Lung (tissue), 12 donors: Measurements from ENCODE around the gene SLC26A1. TPM values are rescaled to one million over a fixed set of nuclear protein-coding genes. Genes with fewer than 3 reads are reported as not detected.
A peak's percentile ranks its signal among the peaks of the same experiment; 100 is the strongest.

Experiments
- ATAC-seq: fragments of 200-7000 bp; cut with Tn5 transposase; one replicate; pipeline ENCODE4 v1.9.1; 2020; ENCODE audit warnings: moderate number of reproducible peaks; ENCODE audit not compliant: insufficient read depth, low FRiP score
- DNase-seq, 3 donors: peaks; one replicate each; pipeline ENCODE4 v3.0.0-alpha.2; 2013 to 2017
- H3K27ac ChIP-seq, 2 donors: one replicate each; pipeline ENCODE4 v1.5.1; 2013; ENCODE audit warnings: mild to moderate bottlenecking in 2 of 2, moderate library complexity in 2 of 2, control low read depth in 1 of 2, inconsistent platforms in 1 of 2, low read depth in 1 of 2, low read length in 1 of 2
- H3K27me3 ChIP-seq, 3 donors: one replicate each; pipeline ENCODE4 v1.5.1; 2013; ENCODE audit warnings: low read length in 2 of 3; ENCODE audit not compliant: control insufficient read depth in 3 of 3, insufficient read depth in 3 of 3
- H3K36me3 ChIP-seq, 4 donors: one replicate each; pipeline ENCODE4 v1.5.1; 2013; ENCODE audit warnings: low read length in 4 of 4, mild to moderate bottlenecking in 1 of 4, moderate library complexity in 1 of 4; ENCODE audit not compliant: control insufficient read depth in 4 of 4, insufficient read depth in 4 of 4
- H3K4me1 ChIP-seq, 5 donors: one replicate each; pipeline ENCODE4 v1.5.1; 2013; ENCODE audit warnings: low read length in 5 of 5, mild to moderate bottlenecking in 2 of 5, moderate library complexity in 1 of 5; ENCODE audit not compliant: control insufficient read depth in 5 of 5, insufficient read depth in 5 of 5
- H3K4me3 ChIP-seq: one replicate; pipeline ENCODE4 v1.5.1; 2013; ENCODE audit warnings: mild to moderate bottlenecking, control low read depth, moderate library complexity
- H3K9ac ChIP-seq, 2 donors: one replicate each; pipeline ENCODE4 v1.5.1; 2013; ENCODE audit warnings: low read length in 2 of 2, control low read depth in 1 of 2; ENCODE audit not compliant: insufficient read depth in 1 of 2
- H3K9me3 ChIP-seq, 4 donors: one replicate each; pipeline ENCODE4 v1.5.1; 2013; ENCODE audit warnings: low read length in 3 of 4, mild to moderate bottlenecking in 1 of 4, moderate library complexity in 1 of 4; ENCODE audit not compliant: control insufficient read depth in 4 of 4, insufficient read depth in 3 of 4
- CTCF ChIP-seq: IDR thresholded peaks from 2 replicates; pipeline ENCODE4 v1.5.1; 2012; ENCODE audit warnings: mild to moderate bottlenecking; ENCODE audit errors: control extremely low read depth, extremely low read depth
- WGBS, 2 donors: extraction: QIAGEN DNeasy Blood & Tissue Kit; methylation state at CpG; one replicate each; pipeline ENCODE4 v1.1.7; 2013; 5-methylcytosine and 5-hydroxymethylcytosine counted together
- polyA plus RNA-seq, 2 donors: library from polyadenylated mRNA; stranded (reverse); fragments of 200-250 nt; gene quantifications; one replicate each; pipeline ENCODE4 v1.2.1, GENCODE V29; 2013
- total RNA-seq, 2 donors: library from RNA; depleted of rRNA in 1 of 2; stranded (reverse); fragments of >200 nt in 1 of 2; gene quantifications; one replicate each; pipeline ENCODE4 v1.2.1, GENCODE V29; 2014 to 2021
- donor health status: control.
- donor health status: control.
- donor health status: Bipolar disorder and iron deficiency.
- donor health status: healthy.
- donor health status: DM: yes; HTN: yes; CAD: no.

The SLC26A1 gene
- total and polyA plus RNA-seq, 4 donors = 0.20 to 0.83 (median 0.50) TPM

DNA sequence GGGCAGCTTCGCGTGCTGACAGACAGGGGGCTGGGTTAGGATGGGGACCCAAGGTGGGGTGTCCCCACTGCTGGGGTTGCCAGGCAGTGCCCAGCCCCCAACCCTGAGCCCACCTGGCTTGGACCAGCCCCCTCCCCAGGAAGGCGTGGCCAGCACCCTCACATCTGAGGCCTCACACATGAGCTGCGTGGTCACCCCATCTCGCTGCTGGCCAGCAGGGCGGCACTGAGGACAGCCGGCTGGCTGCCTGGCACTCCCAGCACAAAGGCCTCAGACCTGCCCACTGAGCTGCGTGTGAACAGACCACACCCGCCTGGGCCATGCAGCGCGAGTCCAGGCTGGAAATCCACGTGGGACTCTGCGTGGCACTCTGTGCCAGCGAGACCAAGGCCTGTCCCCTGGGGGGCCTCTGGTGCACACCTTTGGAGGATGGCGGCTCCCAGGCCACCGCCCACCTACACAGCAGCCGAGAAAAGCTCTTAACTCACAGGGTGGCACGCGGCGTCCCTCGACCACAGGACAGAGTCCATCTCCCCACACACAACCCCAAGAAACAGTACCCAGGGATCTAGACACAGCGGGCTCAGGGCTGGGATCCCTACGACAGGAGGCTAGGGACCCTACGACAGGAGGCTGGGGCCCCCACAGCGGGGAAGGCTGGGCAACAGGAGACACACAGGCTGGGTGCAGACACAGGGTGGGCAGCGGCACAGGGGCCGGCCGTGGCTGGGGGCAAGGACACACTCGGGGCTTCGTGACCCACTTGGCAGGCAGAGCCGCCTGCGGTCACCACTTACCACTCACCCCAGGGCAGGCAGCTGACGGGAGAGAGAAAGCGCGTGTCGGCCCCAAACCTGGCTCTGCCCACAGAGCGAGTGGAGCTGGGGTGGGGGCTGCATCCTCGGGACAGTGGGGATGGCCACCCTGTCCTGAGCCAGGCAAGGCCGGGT, 29.7 kb downstream of the SLC26A1 start:
- TF ChIP-seq CTCF = no peak
- Histone ChIP-seq H3K27ac (no peak overlapping the region), H3K4me3 (no peak overlapping the region), H3K27me3 (peaks cover 0 to 5% (median 0%) of the 10 kb centered on the region in 3 donors), H3K9ac (no peak overlapping the region), H3K36me3 (peaks cover 0 to 70% (median 0%) of the 10 kb centered on the region in 4 donors), H3K9me3 (no peaks in the 10 kb centered on the region), H3K4me1 (no peaks in the 10 kb centered on the region)
- ATAC-seq = no peak
- peak in 1 of 3 donors; percentile 8 for DNase-seq
- WGBS, 2 donors = 95 to 97% methylated on average over 39 of the region's 39 CpGs

- H3K4me1 ChIP-seq = no peaks in the 10 kb centered on the region
- ATAC-seq (no peak), DNase-seq (peak in 1 of 3 donors; percentile 11)
- no peaks in the 10 kb centered on the region for H3K27me3 ChIP-seq
- no peak for TF ChIP-seq CTCF
- no peak overlapping the region for H3K4me3 ChIP-seq
- peaks cover 0 to 79% (median 0%) of the 10 kb centered on the region in 4 donors for H3K36me3 ChIP-seq
- H3K9me3 ChIP-seq = no peaks in the 10 kb centered on the region
- no peak overlapping the region for H3K9ac ChIP-seq
- 93 to 95% methylated on average over 52 to 54 of the region's 54 CpGs for WGBS, 2 donors
- H3K27ac ChIP-seq = no peak overlapping the region
These were observed 30.7 kb downstream of the SLC26A1 start for GRCh38 chr4:962231-963208.

GRCh38 chr4:961351-962230, 31.6 kb downstream of the SLC26A1 start:
- Histone ChIP-seq H3K27me3 (no peaks in the 10 kb centered on the region), H3K4me3 (no peak overlapping the region), H3K36me3 (peaks cover 0 to 73% (median 0%) of the 10 kb centered on the region in 4 donors), H3K9me3 (no peaks in the 10 kb centered on the region), H3K4me1 (no peaks in the 10 kb centered on the region), H3K27ac (no peak overlapping the region), H3K9ac (no peak overlapping the region)
- 95% methylated on average over 44 to 52 of the region's 52 CpGs for WGBS, 2 donors
- ATAC-seq (no peak), DNase-seq (peak in 1 of 3 donors; percentile 9)
- no peak for TF ChIP-seq CTCF
